ENCODE measurements around the gene LPP.

The LPP gene

DNA sequence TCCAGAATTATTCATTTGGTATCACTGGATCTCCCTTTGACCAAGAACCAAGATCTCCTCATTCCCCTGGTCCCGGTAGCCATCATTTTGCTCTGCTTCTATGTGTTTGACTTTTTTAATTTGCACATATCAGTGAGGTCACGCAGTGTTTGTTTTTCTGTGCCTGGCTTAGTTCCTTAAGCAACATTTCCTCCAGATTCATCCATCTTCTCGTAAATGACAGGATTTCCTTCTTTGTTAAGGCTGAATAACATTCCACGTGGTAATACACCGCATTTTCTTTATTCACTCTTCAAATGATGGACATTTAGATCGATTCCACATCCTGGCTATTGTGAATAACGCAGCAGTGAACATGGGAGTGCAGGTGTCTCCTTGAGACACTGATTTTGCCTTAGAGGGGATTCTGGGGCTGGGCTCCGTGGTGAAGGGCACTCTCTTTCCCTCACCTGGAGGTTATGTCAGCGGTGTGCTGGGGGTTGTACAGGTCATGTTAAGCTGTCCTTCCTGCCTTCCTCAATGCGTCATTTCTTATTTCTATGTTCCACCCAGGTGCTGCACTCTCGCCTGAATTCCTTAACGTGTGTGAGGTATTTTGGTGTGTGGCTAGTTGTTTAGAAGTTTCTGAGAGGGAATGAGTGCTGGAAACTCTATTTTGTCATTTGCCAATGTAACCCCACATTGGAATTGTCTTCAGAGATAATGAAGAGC is 212.2 kb downstream of the LPP start:
- H3K27me3 ChIP-seq (ENCODE audit: control insufficient read depth, insufficient read depth, low read length), result no peaks in the 10 kb centered on the region
- H3K9me3 ChIP-seq (ENCODE audit: control insufficient read depth, insufficient read depth, low read length), result no peaks in the 10 kb centered on the region
- no peaks in the 10 kb centered on the region for H3K36me3 ChIP-seq (ENCODE audit: control insufficient read depth, insufficient read depth, low read length)
- H3K9ac ChIP-seq (ENCODE audit: low read depth, low read length), result no peak overlapping the region
- H3K27ac ChIP-seq (ENCODE audit: low read depth, low read length), result no peak overlapping the region
- no peaks in the 10 kb centered on the region; the same call in 1 of the 2 replicates for H3K4me1 ChIP-seq (ENCODE audit: control insufficient read depth, insufficient read depth, low read length)
- H3K4me3 ChIP-seq (ENCODE audit: low read depth, low read length), result no peak overlapping the region

DNA sequence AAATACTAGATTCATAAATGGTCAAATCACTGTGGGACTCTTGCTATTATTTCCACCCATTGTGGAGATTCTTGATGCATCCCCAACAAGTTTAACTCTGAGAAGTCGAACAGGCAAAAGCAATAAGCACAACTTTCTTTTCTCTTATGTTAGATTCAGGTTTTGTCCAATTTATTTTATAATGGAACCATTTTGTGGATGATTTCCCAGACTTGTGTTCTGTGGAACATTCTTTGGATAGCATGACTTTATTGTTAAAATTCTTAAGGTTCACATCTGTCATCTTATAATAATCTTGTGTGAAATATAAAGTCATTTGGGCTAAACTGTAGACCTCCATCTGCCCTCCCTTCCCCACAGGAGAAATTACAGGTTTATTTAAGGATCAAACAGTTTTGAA is 213.7 kb downstream of the LPP start:
- no peaks in the 10 kb centered on the region; the same call in 1 of the 2 replicates for H3K4me1 ChIP-seq (ENCODE audit: control insufficient read depth, insufficient read depth, low read length)
- no peak overlapping the region for H3K27ac ChIP-seq (ENCODE audit: low read depth, low read length)
- no peaks in the 10 kb centered on the region for H3K9me3 ChIP-seq (ENCODE audit: control insufficient read depth, insufficient read depth, low read length)
- no peak overlapping the region for H3K9ac ChIP-seq (ENCODE audit: low read depth, low read length)
- no peaks in the 10 kb centered on the region for H3K27me3 ChIP-seq (ENCODE audit: control insufficient read depth, insufficient read depth, low read length)
- no peaks in the 10 kb centered on the region for H3K36me3 ChIP-seq (ENCODE audit: control insufficient read depth, insufficient read depth, low read length)
- no peak overlapping the region for H3K4me3 ChIP-seq (ENCODE audit: low read depth, low read length)

DNA sequence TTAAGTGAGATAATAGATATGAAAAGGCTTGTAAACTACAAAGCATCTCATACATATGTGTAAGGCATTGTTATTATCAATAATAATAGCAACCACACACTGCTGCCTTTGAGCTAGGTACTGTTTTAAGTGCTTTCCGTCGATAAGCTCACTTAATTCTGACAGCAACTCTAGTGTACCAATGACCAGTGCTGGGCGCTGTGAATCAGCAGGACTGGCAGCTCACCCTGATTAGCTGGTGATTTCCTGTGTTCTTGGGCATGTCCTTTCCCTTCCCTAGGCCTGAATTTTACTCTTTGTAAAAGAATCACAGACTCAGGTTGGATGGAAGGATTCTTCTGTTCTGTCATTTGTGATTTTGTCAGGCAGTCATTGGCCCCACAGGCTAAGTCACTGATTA is 215.6 kb downstream of the LPP start:
- H3K9ac ChIP-seq (ENCODE audit: low read depth, low read length), result no peak overlapping the region
- H3K4me3 ChIP-seq (ENCODE audit: low read depth, low read length), result no peak overlapping the region
- H3K27ac ChIP-seq (ENCODE audit: low read depth, low read length), result no peak overlapping the region
- H3K27me3 ChIP-seq (ENCODE audit: control insufficient read depth, insufficient read depth, low read length), result no peaks in the 10 kb centered on the region
- no peaks in the 10 kb centered on the region for H3K36me3 ChIP-seq (ENCODE audit: control insufficient read depth, insufficient read depth, low read length)
- H3K9me3 ChIP-seq (ENCODE audit: control insufficient read depth, insufficient read depth, low read length), result no peaks in the 10 kb centered on the region
- H3K4me1 ChIP-seq (ENCODE audit: control insufficient read depth, insufficient read depth, low read length), result no peaks in the 10 kb centered on the region

DNA sequence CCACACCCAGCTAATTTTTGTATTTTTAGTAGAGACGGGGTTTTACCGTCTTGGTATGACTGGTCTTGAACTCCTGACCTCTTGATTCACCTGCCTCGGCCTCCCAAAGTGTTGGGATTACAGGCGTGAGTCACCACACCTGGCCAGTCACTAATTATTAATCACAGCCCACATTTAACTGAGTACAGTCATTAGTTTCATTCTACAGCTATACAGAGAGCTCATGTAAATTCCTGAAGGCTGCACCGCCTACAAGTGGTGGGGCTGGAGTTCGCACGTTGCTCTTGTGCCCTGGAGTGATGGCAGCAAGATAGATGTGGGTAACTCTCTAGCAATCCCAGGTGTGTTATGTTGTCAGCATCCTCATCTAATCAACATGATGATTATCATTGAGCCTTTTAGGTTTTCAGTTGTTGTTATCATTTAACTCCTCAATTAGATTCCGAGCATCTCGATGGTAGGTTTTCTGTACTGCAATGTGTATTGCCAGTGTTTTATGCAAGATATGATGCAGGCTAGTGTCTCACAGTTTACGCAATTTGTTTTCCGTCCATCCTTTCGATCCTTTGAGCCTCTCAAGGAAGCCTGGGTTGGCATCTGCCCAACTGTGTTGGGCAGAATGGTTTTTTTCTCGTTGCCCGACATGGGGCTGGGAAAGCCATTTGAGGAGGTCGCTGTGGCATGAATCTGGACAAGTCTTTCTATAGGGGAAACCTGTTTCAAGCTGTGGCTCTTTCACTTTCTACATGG is 216.3 kb downstream of the LPP start:
- no peaks in the 10 kb centered on the region for H3K27me3 ChIP-seq (ENCODE audit: control insufficient read depth, insufficient read depth, low read length)
- no peak overlapping the region for H3K4me3 ChIP-seq (ENCODE audit: low read depth, low read length)
- H3K9me3 ChIP-seq (ENCODE audit: control insufficient read depth, insufficient read depth, low read length), result no peaks in the 10 kb centered on the region
- no peak overlapping the region for H3K9ac ChIP-seq (ENCODE audit: low read depth, low read length)
- no peak overlapping the region for H3K27ac ChIP-seq (ENCODE audit: low read depth, low read length)
- H3K36me3 ChIP-seq (ENCODE audit: control insufficient read depth, insufficient read depth, low read length), result no peaks in the 10 kb centered on the region
- no peaks in the 10 kb centered on the region for H3K4me1 ChIP-seq (ENCODE audit: control insufficient read depth, insufficient read depth, low read length)

DNA sequence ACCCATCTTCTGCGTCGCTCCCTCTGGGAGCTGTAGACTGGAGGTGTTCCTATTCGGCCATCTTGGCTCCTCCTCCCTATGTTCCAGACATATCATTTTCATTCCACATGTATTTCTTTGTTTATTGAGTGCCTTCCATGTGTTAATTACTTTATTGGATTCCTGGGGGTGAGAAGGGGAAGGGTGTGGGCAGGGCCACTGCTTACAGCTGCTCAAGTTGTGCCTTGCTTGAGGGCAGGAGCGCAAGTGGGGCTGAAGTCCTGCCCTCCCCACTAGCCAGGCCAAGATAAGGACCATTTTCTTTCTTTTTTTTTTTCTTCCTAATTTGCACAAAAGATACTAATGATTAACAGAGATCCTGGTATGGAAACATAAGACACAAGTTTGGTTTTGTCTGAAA is 224.8 kb downstream of the LPP start:
- Histone ChIP-seq H3K27me3 (ENCODE audit: control insufficient read depth, insufficient read depth, low read length) (no peaks in the 10 kb centered on the region), H3K9ac (ENCODE audit: low read depth, low read length) (no peak overlapping the region), H3K27ac (ENCODE audit: low read depth, low read length) (no peak overlapping the region), H3K4me3 (ENCODE audit: low read depth, low read length) (no peak overlapping the region), H3K9me3 (ENCODE audit: control insufficient read depth, insufficient read depth, low read length) (peaks cover 6% of the 10 kb centered on the region; the same call in 1 of the 2 replicates), H3K36me3 (ENCODE audit: control insufficient read depth, insufficient read depth, low read length) (no peaks in the 10 kb centered on the region), H3K4me1 (ENCODE audit: control insufficient read depth, insufficient read depth, low read length) (no peaks in the 10 kb centered on the region)

DNA sequence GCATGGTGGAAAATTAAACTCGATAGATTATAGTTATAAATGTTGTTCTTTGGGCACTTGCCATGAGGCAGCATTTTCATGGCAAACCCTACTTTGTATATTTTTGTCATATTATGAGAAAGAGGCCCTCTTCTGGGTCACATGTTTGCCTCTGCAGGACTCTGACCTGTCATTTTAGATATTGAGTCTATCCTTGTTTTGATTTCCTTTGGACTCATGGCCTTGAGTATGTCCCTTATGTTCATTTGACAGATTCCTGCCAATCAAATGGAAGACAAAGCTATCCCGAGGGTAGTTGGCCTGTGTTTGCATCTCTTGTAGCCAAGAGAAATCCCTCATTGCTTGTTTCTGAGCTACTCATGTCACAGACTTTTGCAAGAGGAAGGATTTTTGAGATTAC is 226.3 kb downstream of the LPP start:
- H3K9ac ChIP-seq (ENCODE audit: low read depth, low read length), result no peak overlapping the region
- no peaks in the 10 kb centered on the region for H3K36me3 ChIP-seq (ENCODE audit: control insufficient read depth, insufficient read depth, low read length)
- H3K9me3 ChIP-seq (ENCODE audit: control insufficient read depth, insufficient read depth, low read length), result peaks cover 6% of the 10 kb centered on the region; the same call in 1 of the 2 replicates
- no peak overlapping the region for H3K4me3 ChIP-seq (ENCODE audit: low read depth, low read length)
- no peaks in the 10 kb centered on the region for H3K4me1 ChIP-seq (ENCODE audit: control insufficient read depth, insufficient read depth, low read length)
- H3K27ac ChIP-seq (ENCODE audit: low read depth, low read length), result no peak overlapping the region
- H3K27me3 ChIP-seq (ENCODE audit: control insufficient read depth, insufficient read depth, low read length), result no peaks in the 10 kb centered on the region

DNA sequence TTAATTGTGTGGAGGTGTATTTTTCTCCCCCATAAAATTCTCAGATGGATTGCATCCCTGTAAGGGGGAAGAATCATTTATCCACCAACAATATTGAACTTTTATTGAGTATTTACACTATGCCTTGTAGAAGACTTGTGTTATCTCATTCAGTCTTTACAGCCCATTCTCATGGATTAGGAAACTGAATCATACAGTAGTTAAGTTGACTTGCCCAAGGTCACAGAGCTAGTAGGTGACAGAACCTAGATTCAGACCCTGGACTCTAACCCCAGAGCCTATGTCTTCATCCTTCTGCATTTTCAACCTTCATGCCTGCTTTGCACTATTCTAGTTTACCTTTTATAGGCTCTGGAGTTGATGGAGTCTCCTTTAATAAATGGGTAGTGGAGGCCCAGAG is 226.8 kb downstream of the LPP start:
- no peak overlapping the region for H3K27ac ChIP-seq (ENCODE audit: low read depth, low read length)
- peaks cover 6% of the 10 kb centered on the region; the same call in 1 of the 2 replicates for H3K9me3 ChIP-seq (ENCODE audit: control insufficient read depth, insufficient read depth, low read length)
- H3K9ac ChIP-seq (ENCODE audit: low read depth, low read length), result no peak overlapping the region
- H3K27me3 ChIP-seq (ENCODE audit: control insufficient read depth, insufficient read depth, low read length), result no peaks in the 10 kb centered on the region
- no peaks in the 10 kb centered on the region for H3K4me1 ChIP-seq (ENCODE audit: control insufficient read depth, insufficient read depth, low read length)
- H3K36me3 ChIP-seq (ENCODE audit: control insufficient read depth, insufficient read depth, low read length), result no peaks in the 10 kb centered on the region
- H3K4me3 ChIP-seq (ENCODE audit: low read depth, low read length), result no peak overlapping the region

DNA sequence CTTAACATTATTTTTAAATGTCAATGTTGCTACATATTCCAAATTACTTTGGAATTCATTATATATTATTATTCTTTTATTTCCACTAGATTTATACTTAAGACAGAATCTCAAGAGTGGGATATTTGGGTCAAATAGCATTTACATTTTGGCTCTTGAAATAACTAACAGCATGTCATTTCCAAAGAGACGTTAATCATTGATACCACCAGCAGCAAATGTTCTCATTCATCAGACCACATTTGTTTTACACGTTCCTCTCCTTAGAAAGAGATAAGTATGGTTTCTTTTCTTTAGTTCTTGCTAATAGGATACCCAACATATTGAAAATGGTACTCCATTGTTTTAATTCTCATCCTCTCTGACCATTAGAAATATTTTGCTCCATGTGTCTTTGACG is 229.8 kb downstream of the LPP start:
- Histone ChIP-seq H3K27me3 (ENCODE audit: control insufficient read depth, insufficient read depth, low read length) (no peaks in the 10 kb centered on the region), H3K36me3 (ENCODE audit: control insufficient read depth, insufficient read depth, low read length) (no peaks in the 10 kb centered on the region), H3K9ac (ENCODE audit: low read depth, low read length) (no peak overlapping the region), H3K4me3 (ENCODE audit: low read depth, low read length) (no peak overlapping the region), H3K9me3 (ENCODE audit: control insufficient read depth, insufficient read depth, low read length) (peaks cover 4% of the 10 kb centered on the region; the same call in 1 of the 2 replicates), H3K27ac (ENCODE audit: low read depth, low read length) (no peak overlapping the region), H3K4me1 (ENCODE audit: control insufficient read depth, insufficient read depth, low read length) (no peaks in the 10 kb centered on the region)

DNA sequence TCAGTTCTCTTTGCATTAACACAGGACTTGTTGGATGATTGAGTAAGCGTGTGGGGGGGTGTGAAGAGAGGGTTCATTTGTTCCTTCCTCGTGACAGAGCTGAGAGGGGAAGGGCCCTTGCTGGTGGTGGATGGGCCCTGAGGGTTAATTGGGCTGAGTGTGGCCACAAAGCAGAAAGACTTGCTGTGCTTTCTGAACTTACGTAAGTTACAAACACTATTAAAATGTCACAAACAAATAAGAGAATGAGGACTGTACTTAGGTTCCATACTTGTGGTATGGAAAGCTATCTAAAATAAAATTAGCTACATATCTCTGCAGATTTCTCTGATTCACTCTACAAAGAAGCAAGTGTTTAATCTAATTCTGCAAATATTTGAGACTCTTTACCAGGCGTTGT is 231.3 kb downstream of the LPP start:
- Histone ChIP-seq H3K27me3 (ENCODE audit: control insufficient read depth, insufficient read depth, low read length) (no peaks in the 10 kb centered on the region), H3K9ac (ENCODE audit: low read depth, low read length) (no peak overlapping the region), H3K36me3 (ENCODE audit: control insufficient read depth, insufficient read depth, low read length) (no peaks in the 10 kb centered on the region), H3K4me1 (ENCODE audit: control insufficient read depth, insufficient read depth, low read length) (peaks cover 6% of the 10 kb centered on the region; the same call in 1 of the 2 replicates), H3K27ac (ENCODE audit: low read depth, low read length) (no peak overlapping the region), H3K9me3 (ENCODE audit: control insufficient read depth, insufficient read depth, low read length) (no peaks in the 10 kb centered on the region), H3K4me3 (ENCODE audit: low read depth, low read length) (no peak overlapping the region)

DNA sequence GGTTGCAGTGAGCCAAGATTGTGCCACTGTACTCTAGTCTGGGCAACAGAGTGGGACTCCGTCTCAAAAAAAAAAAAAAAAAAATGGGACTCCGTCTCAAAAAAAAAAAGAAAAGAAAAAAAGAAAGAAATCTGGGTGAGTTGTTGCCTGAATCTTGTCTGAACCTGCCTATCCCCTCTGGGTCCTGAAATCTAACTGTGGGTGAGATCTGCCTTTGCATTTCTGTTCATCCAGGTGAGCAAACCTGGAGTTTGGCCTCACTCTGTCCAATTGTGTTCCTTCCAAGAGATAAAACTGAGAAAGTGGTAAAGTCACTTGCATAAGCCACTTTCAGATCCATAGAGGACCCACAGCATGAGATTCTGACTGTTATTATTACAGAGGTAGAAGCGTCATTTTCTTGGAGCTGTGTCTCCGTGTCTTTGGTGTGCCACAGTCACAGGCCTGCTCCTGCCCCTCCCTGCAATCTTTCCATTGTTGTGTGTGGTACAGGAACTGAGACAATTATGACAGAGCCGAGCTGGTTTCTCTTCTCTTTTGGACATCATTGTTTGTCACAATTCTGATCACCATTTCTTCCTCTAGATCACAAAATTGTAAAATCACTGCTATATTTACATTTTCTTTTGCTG is 235.9 kb downstream of the LPP start:
- no peak overlapping the region for H3K4me3 ChIP-seq (ENCODE audit: low read depth, low read length)
- H3K9me3 ChIP-seq (ENCODE audit: control insufficient read depth, insufficient read depth, low read length), result no peaks in the 10 kb centered on the region
- peaks cover 16% of the 10 kb centered on the region for H3K4me1 ChIP-seq (ENCODE audit: control insufficient read depth, insufficient read depth, low read length)
- H3K9ac ChIP-seq (ENCODE audit: low read depth, low read length), result no peak overlapping the region
- H3K36me3 ChIP-seq (ENCODE audit: control insufficient read depth, insufficient read depth, low read length), result no peaks in the 10 kb centered on the region
- no peaks in the 10 kb centered on the region for H3K27me3 ChIP-seq (ENCODE audit: control insufficient read depth, insufficient read depth, low read length)
- no peak overlapping the region for H3K27ac ChIP-seq (ENCODE audit: low read depth, low read length)

DNA sequence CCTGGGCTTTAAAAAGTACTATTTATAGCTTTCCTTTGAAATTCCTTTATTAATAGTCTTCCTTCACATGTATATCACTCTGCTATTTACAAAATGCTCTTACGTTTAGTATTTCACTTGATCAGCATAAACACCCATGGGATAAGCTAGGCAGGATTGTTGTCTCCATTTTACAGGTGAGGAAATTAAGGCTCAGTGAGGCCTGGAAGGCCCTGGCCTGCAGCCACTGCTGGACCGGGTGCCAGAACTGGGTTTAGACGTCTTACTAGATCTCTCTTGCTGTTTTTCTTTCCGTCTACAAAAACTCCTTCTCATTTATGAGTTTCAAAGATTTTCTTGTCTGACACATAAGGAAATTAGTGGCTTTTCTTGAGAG is 236.4 kb downstream of the LPP start:
- Histone ChIP-seq H3K4me1 (ENCODE audit: control insufficient read depth, insufficient read depth, low read length) (peaks cover 16% of the 10 kb centered on the region), H3K9ac (ENCODE audit: low read depth, low read length) (no peak overlapping the region), H3K4me3 (ENCODE audit: low read depth, low read length) (no peak overlapping the region), H3K36me3 (ENCODE audit: control insufficient read depth, insufficient read depth, low read length) (no peaks in the 10 kb centered on the region), H3K9me3 (ENCODE audit: control insufficient read depth, insufficient read depth, low read length) (no peaks in the 10 kb centered on the region), H3K27me3 (ENCODE audit: control insufficient read depth, insufficient read depth, low read length) (no peaks in the 10 kb centered on the region), H3K27ac (ENCODE audit: low read depth, low read length) (no peak overlapping the region)
